ENCODE results near the gene TPM2. TPM values are rescaled to one million over a fixed set of nuclear protein-coding genes. Genes with fewer than 3 reads are reported as not detected.

TPM2 gene
- total and polyA plus RNA-seq, 10 of the 15 experiments (the other 5 are each of a cell fraction or from before 2014, with no cell fraction given), result 0.11 to 9.3 (median 1.1) TPM

DNA sequence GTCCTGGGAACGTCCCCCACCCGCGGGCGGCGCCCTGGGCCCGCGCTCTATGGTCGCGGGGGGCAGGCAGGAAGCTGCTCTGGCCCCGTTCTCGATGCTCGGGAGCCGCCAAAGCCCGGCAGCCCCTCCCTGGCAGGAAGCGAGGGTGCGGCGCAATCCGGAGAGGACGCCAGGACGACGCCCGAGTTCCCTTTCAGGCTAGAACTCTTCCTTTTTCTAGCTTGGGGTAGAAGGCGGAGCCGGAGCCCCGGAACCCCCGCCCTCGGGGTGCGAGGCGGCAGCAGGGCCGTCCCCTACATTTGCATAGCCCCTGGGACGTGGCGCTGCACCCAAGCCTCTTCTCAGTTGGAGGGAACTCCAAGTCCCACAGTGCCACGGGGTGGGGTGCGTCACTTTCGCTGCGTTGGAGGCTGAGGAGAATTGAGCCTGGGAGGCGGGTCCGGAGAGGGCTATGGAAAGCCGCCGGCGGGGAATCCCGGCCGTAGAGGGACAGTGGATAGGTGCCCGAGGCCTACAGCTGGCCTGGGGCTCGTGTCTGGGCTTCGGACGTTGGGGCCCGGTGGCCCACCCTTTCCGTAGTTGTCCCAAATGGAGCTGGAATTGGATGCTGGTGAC, 42.6 kb upstream of the TPM2 start, which contains the start of the genes CREB3 and TLN1 (continued):
- no peak for TF ChIP-seq RAD21 (IDR thresholded peaks at IDR 0.05; ENCODE audit: insufficient read depth, low read depth, low read length)
- TF ChIP-seq, protein P1, sequence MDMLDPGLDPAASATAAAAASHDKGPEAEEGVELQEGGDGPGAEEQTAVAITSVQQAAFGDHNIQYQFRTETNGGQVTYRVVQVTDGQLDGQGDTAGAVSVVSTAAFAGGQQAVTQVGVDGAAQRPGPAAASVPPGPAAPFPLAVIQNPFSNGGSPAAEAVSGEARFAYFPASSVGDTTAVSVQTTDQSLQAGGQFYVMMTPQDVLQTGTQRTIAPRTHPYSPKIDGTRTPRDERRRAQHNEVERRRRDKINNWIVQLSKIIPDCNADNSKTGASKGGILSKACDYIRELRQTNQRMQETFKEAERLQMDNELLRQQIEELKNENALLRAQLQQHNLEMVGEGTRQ (IDR thresholded peaks at IDR 0.05; ENCODE audit: borderline replicate concordance, low read depth, low read length), result no peak
- TF ChIP-seq NR2C2 (IDR thresholded peaks at IDR 0.05; ENCODE audit: borderline replicate concordance, control insufficient read depth, insufficient read length, low read depth), result no peak
- TF ChIP-seq ETV6 (conservative IDR thresholded peaks at IDR 0.05 in 1 of 2, IDR thresholded peaks at IDR 0.05 in 1 of 2; ENCODE audit: borderline replicate concordance in 1 of 2, low read depth in 1 of 2), result peak in 1 of 2 experiments; percentile 65; a peak in 1 of 4 replicates
- peak; percentile 83 for TF ChIP-seq HCFC1 (IDR thresholded peaks at IDR 0.05; ENCODE audit: low read length)
- peak; percentile 60; the same call in 1 of the 2 replicates for TF ChIP-seq SIN3A (IDR thresholded peaks at IDR 0.05; ENCODE audit: low read depth, low read length)
- TF ChIP-seq JUNB (IDR thresholded peaks at IDR 0.05), result no peak
- TF ChIP-seq, protein P2, sequence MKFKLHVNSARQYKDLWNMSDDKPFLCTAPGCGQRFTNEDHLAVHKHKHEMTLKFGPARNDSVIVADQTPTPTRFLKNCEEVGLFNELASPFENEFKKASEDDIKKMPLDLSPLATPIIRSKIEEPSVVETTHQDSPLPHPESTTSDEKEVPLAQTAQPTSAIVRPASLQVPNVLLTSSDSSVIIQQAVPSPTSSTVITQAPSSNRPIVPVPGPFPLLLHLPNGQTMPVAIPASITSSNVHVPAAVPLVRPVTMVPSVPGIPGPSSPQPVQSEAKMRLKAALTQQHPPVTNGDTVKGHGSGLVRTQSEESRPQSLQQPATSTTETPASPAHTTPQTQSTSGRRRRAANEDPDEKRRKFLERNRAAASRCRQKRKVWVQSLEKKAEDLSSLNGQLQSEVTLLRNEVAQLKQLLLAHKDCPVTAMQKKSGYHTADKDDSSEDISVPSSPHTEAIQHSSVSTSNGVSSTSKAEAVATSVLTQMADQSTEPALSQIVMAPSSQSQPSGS (IDR thresholded peaks at IDR 0.05; ENCODE audit: low read length), result no peak
- no peak for TF ChIP-seq ZNF274 (IDR thresholded peaks at IDR 0.05; ENCODE audit: insufficient read depth, insufficient read length)
- TF ChIP-seq, protein P3, sequence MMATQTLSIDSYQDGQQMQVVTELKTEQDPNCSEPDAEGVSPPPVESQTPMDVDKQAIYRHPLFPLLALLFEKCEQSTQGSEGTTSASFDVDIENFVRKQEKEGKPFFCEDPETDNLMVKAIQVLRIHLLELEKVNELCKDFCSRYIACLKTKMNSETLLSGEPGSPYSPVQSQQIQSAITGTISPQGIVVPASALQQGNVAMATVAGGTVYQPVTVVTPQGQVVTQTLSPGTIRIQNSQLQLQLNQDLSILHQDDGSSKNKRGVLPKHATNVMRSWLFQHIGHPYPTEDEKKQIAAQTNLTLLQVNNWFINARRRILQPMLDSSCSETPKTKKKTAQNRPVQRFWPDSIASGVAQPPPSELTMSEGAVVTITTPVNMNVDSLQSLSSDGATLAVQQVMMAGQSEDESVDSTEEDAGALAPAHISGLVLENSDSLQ (IDR thresholded peaks at IDR 0.05), result no peak
- TF ChIP-seq HDGF (IDR thresholded peaks at IDR 0.05), result peak; percentile 96
- TF ChIP-seq RBBP5 (conservative IDR thresholded peaks at IDR 0.05), result no peak
- peak in 1 of 2 experiments; percentile 76; a peak in 2 of 3 replicates for TF ChIP-seq EGR1 (IDR thresholded peaks at IDR 0.05; ENCODE audit: borderline replicate concordance in 1 of 2, low read depth in 2 of 2, low read length in 2 of 2)
- TF ChIP-seq NR2F1 (conservative IDR thresholded peaks at IDR 0.05), result peak; percentile 25
- TF ChIP-seq MYC (IDR thresholded peaks at IDR 0.05; ENCODE audit: insufficient read depth, insufficient read length, insufficient replicate concordance, low read length, severe bottlenecking), result no peak
- peak; percentile 49 for TF ChIP-seq SMAD5 (IDR thresholded peaks at IDR 0.05; ENCODE audit: low read depth)
- TF ChIP-seq, protein P4, sequence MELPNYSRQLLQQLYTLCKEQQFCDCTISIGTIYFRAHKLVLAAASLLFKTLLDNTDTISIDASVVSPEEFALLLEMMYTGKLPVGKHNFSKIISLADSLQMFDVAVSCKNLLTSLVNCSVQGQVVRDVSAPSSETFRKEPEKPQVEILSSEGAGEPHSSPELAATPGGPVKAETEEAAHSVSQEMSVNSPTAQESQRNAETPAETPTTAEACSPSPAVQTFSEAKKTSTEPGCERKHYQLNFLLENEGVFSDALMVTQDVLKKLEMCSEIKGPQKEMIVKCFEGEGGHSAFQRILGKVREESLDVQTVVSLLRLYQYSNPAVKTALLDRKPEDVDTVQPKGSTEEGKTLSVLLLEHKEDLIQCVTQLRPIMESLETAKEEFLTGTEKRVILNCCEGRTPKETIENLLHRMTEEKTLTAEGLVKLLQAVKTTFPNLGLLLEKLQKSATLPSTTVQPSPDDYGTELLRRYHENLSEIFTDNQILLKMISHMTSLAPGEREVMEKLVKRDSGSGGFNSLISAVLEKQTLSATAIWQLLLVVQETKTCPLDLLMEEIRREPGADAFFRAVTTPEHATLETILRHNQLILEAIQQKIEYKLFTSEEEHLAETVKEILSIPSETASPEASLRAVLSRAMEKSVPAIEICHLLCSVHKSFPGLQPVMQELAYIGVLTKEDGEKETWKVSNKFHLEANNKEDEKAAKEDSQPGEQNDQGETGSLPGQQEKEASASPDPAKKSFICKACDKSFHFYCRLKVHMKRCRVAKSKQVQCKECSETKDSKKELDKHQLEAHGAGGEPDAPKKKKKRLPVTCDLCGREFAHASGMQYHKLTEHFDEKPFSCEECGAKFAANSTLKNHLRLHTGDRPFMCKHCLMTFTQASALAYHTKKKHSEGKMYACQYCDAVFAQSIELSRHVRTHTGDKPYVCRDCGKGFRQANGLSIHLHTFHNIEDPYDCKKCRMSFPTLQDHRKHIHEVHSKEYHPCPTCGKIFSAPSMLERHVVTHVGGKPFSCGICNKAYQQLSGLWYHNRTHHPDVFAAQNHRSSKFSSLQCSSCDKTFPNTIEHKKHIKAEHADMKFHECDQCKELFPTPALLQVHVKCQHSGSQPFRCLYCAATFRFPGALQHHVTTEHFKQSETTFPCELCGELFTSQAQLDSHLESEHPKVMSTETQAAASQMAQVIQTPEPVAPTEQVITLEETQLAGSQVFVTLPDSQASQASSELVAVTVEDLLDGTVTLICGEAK (IDR thresholded peaks at IDR 0.05; ENCODE audit: borderline replicate concordance), result peak; percentile 95
- peak; percentile 75 for TF ChIP-seq YY1 (IDR thresholded peaks at IDR 0.05; ENCODE audit: low read depth, low read length)
